Stimulated activated CD8-positive, alpha-beta memory T cell treated with anti-CD3 and anti-CD28 coated beads, Interleukin-7, amount 100 ng/mL, for 24 hours (primary cell): ENCODE data around the gene ONECUT3.
A peak's percentile ranks its signal among the peaks of the same experiment; 100 is the strongest.

Source experiments
- DNase-seq: peaks from one replicate; pipeline ENCODE4 v3.0.0-alpha.2; 2020; ENCODE audit warnings: low read depth

ONECUT3 gene

DNA sequence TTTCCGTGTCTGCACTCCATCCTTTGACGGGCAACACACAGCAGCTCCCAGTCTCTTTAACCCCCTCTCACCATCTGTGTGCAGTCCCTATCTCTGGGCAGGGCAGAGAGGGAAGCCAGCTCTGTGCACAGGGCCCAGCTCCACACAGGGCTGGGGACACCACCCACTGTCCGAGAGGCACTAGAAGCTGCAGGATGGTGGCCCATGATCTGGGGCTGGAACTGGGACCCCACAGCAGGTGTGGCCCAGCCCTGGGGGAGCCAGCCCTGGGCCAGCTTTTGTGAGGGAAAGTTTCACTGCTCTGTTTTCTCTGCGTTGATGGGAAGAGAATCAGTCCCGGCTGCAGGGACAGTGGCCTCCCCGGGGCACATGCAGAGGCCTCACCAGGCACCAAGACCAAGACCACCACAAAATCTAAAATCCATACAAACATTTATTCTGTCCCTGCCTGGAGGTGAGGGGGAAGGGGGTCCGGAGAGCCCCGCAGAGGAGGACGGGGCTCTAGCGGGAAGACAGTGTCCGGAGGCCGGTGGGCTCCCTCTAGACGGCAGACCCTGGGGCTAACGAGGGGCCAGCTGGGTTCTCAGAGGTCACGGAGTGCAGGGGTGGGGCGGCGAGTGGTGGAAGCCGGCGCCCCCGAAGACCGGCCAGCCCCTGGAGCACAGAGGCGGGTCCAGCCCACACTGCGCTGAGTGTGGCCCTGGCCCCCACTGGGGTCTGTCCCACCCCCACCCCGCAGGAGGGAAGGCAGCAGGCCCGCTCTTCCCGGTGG, 61.7 kb downstream of the ONECUT3 start:
- no peak for DNase-seq

DNA sequence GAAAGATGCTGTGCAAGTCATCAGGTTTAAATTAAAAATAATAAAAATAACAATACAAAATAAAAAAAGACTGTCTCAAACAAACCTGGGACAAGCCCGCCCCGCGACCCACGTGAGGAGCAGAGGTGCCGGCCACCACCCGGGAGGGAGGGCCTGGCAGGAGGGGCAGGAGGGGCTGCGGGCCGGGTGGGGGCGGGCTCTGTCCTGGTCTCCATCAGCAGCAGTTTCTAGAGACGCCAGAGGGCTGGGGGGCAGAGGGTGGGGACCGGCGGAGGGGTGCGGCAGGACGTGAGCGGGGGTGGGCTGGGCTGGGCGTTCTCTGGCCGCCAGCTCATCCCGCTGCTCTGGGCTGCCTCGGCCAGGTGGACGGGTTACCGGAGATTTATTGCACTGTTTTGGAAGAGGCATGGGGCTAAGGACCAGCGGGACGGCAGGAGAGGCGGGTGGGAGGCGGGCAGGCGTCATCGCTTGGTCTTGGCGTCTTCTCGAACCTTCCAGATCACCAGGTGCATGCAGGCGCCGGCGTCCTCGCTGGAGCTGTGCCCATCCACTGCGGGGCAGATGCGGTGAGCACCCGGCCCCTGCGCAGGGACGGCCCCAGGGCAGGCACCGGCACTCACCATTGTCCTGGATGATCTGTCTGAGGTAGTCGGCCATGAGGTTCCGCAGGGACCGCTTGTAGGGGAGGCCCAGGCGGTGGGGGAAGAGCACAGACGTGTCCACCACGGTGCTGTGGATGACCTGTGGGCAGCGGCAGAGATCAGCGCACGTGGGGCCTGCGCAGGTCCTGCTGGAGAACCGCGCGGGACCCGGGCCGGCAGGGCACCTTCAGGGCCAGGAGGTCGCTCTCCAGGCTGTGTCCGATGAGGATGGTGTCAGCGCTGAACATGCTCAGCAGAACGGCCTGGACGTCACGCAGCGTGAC, 62.6 kb downstream of the ONECUT3 start:
- DNase-seq: no peak

DNA sequence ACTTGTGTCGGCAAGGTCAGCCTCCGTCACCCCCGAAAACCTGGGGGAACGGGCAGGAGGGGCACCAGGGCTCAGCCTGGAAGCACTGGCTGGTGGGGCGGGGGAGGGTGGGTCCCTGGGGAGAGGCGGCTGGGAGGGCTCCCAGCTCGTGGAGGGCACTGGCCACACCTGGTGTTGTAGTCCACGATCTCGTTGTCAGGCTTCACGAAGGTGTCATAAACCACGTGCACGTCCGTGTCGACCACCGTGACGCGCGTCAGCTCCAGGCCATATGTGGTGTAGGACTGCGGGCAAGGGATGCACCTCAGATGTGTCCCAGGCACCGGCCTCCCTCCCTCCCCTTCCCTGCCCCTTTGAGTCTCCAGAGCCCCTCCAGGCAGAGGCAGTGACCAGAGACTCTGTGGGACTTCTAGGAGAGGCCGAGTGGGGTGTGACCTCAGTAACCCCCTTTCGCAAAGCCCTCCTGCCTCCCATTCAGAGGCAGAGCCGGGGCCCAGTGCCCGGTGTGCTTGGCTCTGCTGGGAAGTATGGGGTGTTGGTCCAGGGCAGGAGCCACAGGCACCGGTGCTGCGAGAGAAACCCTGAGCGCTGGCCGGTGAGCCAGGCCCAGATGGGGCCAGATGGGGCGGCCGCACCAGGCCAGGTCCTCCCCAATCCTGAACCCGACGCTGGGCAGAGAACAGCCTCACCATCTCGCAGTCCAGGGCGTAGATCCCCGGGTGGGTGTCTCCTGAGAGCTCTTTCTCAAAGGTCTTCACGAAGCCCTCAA, 63.4 kb downstream of the ONECUT3 start:
- no peak for DNase-seq

DNA sequence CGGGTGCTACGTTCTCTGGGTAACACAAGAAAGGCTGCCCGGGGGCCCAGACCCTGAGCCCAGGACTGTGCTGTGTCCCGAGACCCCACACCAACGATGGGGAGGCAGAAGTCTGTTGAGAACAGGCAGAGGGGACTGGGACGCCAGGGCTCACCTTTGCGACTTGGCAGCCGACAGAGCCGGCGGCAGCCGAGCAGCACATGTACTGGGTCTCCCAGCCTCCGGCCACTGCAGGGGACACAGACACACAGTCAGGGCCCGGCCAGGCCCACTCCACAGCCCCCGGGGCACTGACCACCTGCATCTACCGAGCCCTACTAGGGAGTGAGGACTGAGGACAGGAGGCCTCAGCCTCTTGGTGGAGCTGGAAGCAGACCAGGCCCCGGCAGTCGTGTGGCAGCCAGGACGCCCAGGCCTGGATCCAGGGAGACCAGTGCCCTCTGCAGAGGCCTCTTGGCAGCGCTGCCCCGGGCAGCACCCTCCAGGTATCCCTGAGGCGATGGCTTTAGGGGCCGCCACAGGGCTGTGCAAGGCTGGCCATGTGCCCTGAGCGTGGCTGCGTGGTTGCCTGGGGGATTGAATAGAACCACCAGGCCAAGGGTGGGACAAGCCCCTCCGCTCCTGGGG, 64.4 kb downstream of the ONECUT3 start:
- no peak for DNase-seq

DNA sequence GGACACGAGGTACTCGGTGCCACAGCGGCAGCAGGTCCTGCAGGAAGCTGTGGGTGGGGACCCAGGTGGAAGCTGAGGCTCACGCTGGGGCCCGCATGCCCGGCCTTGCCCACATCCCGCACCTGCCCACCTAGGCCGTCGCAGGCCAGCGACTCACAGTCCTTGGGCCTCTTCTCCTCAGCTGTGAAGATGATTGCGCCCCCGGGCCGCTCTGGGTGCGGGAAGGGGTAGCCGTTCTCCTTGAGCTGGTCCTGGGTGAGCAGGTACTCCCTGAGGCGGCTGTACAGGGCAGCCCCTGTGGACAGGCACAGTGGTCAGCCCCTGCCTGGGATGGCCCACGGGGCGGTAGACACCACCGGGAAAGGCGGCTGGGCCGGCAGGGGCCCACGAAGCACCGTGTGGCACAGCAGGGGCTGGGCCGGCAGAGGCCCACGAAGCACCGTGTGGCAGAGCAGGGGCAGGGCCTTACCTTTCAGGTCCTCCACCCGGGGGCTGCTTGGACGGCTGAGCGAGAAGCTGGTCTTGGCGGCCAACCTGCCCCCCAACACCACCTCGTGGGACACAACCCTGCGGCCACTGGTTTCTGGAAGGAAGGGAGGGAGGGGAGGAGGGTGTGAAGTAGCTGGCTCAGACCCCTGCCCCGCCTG, 65.4 kb downstream of the ONECUT3 start:
- no peak for DNase-seq

DNA sequence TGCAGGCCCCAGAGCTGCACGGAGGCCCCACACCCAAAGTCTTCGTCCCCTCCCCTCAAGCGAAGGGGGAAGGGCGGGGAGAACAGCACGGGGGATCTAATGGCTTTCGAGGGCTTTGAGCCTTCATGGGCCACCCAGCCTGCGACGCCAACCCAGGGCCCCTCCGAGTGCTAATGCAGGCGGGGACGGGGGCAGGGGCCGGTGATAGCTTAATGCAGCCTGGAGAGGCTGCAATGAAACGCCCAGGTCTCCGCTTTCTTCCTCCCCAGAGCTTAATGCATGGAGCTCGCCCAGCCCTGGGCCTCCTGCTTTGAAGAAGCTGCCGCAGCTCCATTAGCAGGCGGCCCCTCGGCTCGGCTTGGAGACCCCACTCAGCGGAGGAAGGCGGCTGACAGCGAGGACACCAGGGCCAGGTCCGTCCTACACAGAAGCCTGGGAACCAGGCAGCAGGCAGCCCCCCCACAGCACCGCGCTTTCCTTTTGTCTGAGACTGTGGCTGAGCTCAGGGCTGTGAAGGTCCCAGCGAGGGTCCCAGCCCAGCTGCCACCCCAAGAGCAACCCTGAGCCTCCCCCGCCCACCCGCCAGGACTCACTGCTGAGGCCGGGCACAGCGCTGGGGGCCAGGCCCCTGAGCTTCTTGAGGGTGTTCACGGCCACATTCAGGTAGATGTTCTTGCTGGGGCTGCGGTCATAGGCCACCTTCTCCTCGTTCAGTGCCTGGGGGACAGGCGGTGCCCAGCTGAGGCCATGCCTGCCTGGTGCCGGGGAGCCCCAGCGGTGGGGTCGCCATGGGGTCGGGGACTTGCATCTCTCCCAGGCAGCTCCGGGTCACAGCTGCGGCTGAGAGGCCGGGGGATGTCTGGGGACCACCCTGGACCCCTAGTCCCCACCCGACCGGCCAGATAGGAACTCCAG, 66.3 kb downstream of the ONECUT3 start:
- no peak for DNase-seq

DNA sequence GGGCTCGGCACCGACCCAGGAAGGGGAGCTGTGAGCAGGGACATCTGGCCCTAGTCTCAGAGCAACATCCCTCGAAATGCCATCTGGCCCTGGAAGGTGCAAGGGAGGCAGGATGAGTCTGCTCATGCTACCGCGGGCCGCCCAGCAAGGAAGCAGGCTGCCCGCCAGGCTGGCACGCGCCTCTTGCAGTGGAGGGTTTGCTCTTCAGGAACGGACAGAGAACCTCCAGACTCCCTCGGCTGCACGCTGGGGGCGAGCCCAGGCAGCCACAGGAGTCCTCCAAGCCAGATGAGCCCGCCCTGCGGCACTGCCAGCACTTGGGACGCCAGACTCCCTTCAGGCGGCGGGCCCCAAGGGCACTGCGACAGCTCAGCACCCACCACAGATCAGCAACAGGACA, 68.9 kb downstream of the ONECUT3 start:
- DNase-seq: no peak

DNA sequence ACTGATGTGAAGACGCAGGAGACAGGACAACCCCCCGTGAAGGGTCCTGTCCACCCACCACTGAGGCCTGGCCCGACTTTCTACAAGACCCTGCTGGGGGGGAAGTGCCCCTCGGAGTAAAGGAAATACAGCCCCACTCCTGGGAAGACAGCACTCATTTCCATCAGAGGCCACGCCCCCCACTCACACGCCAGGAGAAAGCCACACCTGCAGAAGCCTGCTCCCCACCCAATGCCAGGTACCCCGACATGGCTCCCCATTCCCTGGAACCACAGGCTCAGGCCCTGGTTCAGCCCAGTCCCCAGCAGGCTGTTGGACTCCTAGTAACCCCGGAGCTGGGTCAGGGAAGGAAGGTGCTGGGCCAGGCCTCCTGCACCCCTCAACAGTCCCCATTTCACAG, 69.7 kb downstream of the ONECUT3 start:
- DNase-seq: no peak

DNA sequence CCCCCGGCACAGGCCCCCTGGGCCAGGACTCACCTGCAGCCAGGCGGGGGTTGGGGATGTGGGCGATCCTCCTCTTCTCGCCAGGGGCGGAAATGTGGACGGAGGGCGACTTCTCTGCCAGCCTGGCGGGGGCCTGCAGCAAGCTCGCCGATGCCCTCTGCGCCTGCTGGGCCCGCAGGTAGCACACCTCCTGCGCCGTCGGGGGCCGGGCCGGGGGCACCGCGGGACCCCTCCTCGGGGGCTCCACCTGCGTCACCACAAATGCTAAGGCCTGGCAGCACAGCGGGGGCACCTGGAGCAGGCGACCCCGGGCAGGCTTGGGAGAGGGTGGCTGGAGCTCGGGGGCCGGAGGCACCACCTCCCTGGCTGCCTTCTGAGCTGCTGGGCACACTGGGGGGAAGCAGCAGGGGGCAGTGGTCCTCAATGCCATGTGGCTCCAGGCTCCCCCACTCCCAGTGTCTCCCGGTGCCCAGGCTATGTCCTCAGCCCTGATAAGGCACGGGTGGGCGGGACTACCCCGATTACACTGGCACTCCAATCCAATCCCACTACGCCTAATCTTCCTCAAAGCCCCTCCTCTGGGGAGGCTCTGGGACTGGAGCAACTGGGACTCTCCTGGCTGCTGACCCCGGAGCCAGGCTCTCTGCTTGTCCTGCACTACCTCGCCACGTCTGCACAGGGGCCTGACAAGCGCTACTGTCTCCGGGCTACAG, 70.4 kb downstream of the ONECUT3 start:
- DNase-seq: no peak

DNA sequence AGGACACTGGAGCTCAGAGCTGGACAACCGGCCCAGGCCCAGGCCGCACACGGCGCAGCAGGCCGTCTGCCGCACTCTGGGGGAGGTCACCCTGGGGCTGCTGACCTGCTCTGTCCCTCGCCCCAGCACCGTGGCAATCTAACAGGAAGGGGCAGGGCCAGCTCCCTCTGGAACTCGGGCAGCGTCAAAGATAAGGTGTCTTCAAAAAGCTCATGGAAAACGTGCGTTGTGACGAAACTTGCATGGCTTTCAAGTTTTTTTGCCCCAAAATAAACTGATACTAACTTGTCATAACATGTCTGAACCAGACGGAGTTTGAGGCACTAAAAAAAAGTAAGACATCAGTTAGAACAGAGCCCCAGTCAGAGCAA, 70.9 kb downstream of the ONECUT3 start:
- DNase-seq: no peak

DNA sequence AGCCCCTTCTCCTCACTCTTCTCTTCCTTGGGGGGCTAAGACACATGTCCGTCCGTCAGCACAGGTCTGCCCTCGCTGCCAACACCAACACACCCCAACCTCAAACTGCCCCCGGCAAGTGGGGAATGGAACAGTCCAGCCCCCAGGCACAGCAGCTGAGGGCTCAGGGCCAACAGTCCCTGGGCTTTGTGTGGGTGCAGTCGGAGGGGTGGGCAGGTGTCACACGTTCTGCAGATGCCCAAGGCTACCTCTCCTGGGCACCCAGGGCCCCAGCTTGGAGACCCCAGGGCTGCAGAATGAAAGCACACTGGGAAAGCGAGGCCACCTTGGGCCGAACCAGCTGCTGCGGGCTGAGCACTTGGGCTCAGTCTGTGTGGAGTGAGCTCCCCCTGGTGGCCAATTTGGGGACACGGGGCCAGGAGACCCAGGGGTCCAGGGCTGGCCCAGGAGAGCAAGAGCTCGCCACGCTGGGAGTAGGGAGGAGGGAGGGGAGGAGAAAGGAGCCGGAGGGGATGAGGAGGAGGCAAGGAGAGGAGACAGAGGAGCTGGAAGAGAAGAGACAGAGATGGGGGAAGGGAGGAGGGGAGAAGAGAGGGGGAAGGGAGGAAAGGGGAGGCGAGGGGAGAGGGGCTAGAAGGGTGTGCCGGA, 72.7 kb downstream of the ONECUT3 start:
- peak; percentile 62 for DNase-seq

DNA sequence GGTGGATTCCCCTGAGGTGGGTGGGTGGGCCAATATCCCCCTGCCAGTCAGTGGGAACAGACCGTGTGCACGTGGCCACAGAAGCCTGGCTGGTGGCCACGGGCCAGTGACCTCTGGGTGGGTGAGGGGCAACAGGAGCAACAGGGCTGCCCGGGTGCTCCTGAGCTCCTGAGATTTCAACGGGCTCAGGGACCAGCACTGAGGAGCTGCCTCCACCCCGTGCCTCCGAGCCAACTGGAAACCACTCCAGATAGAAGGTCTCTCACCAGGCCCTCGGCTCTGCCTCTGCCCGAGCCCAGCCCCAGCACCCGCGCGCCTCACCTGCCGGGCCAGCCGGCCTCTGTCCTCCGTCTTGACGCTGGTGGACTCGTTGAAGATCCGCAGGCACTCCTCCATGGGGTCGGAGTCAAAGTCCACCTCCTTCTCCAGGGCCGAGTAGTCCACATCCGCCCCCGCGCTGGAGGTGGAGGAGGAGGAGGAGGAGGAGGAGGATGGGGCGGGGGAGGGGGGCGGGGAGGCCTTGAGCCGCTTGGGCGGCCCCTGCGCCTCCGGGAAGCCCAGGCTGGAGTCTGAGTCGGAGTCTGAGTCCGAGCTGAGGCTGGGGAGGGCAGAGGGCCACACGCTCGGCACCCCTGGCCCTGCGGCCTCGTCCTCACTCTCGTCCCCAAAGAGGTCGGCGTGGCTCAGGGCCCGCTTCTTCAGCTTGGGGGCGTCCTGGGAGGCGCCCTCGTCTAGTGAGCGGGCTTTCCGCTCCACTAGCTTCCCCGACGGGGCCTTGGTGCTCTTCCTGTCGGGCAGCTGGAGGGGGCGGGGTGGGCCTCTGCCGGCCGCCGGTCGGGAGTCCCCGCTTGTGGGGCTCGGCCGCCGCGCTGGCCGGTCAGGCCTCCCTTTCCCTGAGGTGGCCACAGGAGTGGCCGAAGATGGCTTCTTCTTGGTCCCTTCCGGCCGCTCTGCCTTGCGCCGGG, 73.5 kb downstream of the ONECUT3 start:
- no peak for DNase-seq

DNA sequence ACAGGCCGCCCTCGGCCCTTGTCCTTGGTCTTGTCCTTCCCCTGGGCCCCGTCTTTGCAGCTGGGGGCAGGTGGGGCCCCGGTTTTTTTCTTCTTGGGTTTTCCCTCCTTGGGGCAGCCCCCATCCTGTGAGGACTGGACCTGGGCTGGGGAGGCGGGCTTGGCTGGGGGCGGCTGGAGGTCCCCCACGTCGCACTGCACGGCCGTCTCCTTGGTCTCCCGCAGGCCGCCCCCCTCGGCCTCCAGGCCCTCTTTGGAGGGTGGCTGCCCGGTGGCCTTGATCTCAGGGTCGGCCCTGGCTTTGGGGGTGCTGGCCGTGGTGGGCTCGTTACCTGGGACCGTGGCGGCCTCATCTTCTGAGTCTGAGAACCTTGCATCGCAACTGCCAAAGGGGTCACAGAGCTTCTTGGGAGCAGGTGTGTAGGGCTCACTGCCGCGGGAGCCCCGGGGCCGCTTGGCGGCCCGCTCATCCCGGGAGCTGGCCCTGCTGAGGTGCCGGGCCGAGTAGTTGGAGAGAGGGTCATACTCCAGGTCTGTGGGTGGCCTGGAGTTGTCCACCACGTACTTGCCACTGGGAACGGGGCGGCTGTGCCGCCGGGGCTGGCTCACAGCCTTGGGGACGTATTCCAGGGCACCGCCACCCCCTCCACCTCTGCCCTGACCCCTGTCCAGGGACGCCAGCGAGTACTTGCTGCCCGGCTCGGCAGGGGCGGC, 74.4 kb downstream of the ONECUT3 start:
- DNase-seq: no peak

DNA sequence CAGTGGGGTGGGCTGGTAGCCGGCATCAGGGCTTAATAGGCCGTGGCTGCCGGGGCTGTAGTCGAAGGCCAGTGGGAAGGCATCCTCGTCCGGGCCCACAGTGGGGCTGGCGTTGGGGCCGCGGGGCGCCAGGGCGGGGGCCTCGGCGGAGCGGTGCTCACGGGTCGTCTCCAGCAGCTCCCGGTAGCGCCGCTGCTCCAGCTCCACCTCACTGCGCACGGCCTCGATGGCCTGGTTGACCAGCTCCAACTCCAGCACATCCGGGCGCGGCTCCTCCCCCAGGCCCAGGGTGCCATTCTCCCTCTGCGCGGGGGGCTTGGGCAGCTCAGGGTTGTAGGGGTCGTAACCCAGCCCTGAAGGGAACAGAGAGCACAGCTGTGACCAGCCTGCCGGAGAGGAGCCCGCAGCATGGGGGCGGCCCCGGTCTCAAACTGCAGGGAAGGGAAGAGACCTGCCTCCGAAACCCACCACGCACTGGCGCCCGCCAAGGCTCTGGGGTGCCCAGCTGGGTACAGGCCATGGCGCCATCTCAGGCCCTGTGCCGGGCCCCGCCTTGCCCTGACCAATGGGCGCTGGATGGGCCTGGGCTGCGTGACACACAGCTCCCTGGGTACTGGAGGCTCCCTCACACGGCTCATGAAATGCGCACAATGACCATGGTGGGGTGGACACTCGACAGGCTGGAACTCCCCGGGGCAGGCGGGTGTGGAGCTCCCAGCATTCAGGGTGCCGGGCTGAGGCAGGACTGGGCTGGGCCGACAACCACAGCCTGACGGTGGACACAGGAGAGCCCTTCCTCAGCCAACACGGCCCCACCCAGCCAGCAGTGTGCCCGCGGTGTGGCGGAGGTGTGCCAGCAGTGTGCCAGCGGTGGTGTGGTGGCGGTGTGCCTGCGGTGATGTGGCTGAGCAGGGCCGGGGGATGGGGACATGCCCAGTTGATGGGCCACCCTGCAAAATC, 75.3 kb downstream of the ONECUT3 start:
- no peak for DNase-seq

DNA sequence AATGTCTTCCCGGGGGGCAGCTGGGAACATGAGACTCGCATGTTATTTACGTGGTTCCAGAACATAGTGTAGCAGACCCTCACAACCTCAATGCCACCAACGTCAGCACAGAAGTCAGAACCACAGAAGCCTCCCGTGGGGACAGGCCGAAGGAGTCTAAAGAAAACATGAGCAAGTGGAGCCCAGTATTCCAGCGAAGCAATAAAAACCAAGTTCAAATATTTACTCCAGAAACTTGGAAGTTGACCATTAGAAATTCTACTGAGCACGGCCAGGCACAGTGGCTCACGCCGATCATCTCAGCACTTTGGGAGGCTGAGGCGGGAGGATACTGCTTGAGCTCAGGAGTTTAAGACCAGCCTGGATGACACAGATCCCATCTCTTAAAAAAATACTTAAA, 76.7 kb downstream of the ONECUT3 start:
- no peak for DNase-seq

DNA sequence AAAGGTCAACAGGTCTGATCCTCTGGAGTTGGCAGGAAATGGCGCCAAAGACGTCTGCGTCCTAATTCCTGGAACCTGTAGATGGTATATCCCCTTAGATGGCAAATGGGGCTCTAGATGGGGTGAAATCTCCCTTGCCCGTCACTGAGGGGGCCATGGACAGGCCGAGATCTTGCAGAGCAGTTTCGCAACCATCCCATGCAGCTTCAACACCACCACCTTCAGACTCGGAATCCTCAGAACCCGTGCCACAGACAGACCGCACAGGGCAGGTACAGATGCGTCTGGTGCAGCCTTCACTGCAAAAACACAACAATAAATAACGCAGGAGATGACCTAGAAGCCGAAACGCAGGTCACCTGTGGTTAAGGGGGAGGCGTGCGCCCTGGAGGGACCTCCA, 77.3 kb downstream of the ONECUT3 start:
- DNase-seq: no peak
